Measurements from ENCODE around the gene KRTAP19-3.
"Not testable (repeated sequence)": the region's sequence is repeated elsewhere in the genome, so short reads cannot be mapped to it uniquely, and the experiment has no call there.

The KRTAP19-3 gene

DNA sequence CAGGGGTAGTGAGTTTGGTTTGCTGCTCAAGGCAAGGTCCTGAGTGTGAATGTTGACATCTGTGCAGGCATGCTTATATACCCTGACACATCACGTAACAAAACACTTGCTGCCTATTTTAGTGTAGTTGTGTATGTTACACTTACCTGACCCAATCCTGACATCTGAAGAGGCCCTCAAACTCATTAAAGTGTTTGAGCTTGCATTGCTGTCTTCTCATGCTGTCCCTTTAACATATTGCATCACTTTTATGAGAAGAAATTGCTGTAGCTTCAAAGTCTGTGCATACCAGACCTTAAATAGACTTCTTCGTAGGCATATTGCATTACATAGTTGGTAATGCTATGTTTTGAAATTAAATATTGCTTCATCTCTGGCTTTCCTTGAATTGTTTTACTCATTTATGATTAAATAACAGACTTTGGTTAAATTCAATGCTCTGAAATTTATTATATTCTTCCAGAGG, at the start of gene KRTAP19-3:
KRTAP19-3 (minus strand) TSS at position 51 of the 466 bp plus-strand sequence. CDS start 56 bp downstream, outside the sequence.
- no peak for DNase-seq

DNA sequence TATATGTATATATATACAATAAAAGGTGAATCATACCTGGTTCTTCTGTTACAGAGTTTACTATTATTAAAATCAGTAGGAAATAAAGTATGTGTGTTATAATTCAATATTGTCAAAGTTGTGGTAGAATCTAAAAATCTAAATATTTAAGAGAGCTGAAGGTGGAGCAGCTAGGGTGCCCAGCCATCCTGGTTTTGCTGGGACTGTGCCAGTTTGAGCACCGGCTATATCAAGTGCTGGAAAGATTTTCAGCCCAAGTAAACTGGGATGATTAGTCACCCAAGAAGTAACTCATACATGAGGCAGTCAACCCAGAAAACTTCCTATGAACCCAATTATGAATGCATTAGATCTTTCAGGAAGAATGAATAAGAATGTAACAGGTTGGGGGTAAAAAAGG, 27.1 kb upstream of the KRTAP19-3 start:
- DNase-seq: no peak

DNA sequence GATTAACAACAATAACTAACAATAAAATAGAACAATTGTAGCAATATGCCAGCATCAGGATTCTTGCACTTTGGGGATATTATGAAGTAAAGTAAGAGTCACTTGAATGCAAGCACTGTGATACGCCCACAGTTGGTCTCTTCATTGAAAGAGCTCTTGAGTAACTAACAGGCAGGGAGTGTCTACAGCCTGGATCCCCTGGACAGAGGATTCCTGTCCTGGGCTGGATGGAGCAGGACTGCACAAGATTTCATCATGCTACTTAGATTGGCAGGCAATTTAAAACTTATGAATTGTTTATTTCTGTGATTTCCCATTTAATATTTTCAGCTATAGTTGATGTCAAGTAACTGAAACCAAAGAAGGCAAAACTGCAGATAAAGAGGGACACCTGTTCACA, 23.9 kb upstream of the KRTAP19-3 start:
- DNase-seq: no peak

DNA sequence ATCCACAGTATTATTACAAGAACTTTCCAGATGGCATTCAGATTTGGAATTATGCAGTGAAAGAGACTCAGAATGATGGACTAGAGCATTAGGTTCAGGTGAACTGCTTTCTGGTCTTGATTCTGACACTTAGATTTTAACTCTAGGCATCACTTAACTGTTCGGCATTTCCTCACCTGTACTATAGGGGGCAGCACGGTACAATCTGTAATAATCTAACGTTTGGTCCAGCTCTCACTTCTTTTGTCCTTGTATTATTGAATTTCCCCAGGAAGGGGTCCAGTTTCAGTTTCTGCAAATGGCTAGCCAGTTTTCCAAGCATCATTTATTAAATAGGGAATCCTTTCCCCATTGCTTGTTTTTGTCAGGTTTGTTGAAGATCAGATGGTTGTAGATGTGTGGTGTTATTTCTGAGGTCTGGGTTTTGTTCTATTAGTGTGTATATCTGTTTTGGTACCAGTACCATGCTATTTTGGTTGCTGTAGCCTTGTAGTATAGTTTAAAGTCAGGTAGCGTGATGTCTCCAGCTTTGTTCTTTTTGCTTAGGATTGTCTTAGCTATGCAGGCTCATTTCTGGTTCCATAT, 13.9 kb upstream of the KRTAP19-3 start:
- not testable (repeated sequence) for DNase-seq

DNA sequence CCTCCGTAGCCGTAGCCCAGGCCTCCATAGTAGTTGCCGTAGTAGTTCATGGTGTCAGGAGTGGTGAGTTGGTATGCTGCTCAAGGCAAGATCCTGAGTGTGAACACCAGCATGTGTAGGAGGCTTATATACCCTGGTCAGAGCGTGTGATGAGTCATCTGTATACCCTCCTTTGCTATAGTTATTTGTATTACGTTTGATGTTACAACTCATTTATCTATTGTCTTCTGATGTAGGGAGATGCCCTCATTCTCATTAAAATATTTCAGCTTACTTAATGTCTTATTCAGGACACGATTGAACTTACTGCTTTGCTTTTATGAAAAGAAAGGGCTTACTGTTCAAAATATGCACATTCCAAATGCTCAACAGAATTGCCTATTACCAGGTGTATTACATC, 10.2 kb upstream of the KRTAP19-3 start, which contains the start of gene KRTAP19-5:
KRTAP19-5 (minus strand) TSS at position 101 of the 400 bp plus-strand sequence; CDS start at position 50, 51 bp downstream.
- no peak for DNase-seq

DNA sequence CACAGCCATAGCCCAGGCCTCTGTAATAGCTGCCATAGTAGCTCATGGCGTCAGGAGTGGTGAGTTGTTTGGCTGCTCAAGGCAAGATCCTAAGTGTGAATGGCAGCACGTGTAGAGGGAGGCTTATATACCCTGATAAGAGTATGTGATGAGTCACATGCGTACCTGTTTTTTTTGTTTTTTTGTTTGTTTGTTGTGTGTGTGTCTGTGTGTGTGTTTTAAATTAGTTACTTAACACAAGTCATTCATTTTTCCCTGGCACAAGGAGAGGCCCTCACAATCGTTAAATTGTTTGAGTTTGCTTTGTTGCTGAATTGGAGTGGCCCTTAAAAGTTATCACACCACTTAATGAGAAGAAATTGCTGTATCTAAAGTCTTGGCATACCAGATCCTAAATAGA, 5.3 kb upstream of the KRTAP19-3 start, which contains the start of gene KRTAP19-4:
KRTAP19-4 (minus strand) TSS at position 101 of the 400 bp plus-strand sequence; CDS start at position 46, 55 bp downstream.
- no peak for DNase-seq

DNA sequence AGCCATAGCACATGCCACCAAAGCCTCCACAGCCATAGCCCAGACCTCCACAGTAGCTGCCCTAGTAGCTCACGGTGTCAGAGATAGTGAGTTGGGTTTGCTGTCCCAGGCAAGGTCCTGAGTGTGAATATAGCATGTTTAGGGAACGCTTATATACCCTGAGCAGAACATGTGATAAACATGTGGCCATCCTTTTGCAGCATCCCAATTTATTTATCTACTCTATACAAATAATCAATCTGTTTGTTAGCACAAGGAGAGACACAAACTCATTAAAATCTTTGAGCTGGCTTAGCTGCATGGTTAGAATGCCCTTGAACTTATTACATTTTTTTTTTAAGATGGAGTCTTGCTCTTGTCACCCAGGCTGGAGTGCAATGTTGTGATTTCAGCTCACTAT, 4.5 kb downstream of the KRTAP19-3 start, which contains the start of gene KRTAP19-2:
KRTAP19-2 (minus strand) TSS at position 101 of the 400 bp plus-strand sequence; CDS start at position 13, 88 bp downstream.
- no peak for DNase-seq

DNA sequence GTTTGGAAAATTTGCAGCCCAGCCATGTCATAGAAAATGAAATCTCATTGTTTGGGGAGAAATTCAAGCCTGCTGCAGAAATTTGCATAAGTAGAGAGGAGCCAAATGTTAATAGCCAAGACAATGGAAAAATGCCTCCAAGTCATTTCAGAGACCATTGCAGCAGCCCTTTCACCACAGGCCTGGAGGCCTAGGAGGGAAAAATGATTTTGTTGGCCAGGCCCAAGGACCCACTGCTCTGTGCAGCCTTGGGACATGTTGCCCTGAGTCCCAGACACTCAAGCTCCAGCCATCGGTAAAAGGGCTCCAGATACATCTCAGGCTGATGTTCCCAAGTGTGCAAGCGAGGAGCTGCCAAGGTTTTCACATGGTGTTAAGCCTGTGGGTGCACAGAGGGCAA, 5.6 kb downstream of the KRTAP19-3 start:
- DNase-seq: no peak

DNA sequence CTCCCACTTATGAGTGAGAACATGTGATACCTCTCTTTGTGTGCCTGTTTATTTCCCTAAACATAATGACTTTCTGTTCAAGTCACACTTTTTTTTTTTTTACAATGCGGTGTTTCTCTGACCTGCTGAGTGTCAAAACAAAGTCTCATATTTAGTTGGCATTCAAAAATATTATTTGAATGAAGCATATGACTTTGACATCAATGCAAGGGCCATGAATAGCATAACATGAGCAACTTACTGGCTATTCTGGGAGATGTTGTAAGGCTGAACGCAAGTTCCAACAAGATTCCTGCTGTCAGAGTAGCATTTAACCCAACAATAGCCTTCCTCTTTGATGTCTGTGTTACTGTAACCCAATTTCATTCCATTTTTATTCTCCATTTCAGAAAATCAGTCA, 9.7 kb downstream of the KRTAP19-3 start:
- DNase-seq: no peak

DNA sequence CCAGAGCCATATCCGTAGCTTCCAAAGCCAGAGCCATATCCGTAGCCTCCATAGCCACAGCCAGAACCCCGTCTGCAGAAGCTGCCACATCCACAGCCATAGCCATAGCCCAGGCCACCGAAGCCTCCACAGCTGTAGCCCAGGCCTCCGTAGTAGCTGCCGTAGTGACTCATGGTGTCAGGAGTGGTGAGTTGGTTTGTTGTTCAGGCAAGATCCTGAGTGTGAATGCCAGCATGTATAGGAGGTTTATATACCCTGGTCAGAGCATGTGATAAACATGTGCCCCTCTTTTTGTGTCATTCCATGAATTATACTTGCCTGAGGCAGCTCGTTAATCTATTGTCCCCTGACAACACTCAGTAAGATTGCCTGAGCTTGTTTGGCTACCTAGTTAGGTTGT, 11.7 kb downstream of the KRTAP19-3 start, which contains the start of gene KRTAP19-1:
KRTAP19-1 (minus strand) TSS at position 223 of the 400 bp plus-strand sequence; CDS start at position 173, 50 bp downstream.
- DNase-seq: no peak

DNA sequence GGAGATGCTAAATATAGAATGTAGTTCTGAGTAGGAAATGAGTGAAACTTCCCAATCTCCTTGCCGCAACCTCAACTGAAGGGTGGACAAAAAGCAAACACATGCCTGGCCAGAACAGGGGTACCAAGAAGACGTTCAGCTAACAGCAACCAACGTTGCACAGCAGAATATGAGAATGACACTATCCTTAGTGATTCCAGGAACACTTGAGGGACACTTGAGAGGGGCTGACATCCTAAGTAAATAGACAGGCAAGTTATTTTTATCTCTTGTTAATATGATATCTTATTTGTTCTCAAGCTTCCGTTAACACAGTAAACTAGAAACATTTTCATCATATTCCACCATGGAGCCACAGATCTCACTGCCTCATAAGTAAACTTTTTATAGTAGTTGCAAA, 12.6 kb downstream of the KRTAP19-3 start:
- no peak for DNase-seq

DNA sequence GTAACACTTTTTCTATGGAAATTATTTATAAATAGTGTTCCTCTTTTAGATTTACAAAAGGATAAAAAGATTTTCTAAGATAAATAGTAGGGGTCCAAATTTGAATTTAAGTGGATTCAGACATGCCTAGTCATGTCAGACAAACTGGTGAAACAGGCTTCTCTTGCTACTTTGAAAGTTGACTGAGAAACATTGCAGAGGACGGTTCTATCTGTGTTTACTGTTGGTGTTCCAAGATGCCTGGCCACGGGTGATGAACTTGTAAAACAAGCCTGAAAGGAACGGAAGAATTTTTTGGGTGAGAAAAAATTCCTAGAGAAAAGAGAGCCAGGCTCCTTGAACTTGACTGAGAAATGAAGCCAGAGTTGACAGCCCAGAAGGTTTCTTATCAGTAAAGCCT, 13.8 kb downstream of the KRTAP19-3 start:
- DNase-seq: no peak

DNA sequence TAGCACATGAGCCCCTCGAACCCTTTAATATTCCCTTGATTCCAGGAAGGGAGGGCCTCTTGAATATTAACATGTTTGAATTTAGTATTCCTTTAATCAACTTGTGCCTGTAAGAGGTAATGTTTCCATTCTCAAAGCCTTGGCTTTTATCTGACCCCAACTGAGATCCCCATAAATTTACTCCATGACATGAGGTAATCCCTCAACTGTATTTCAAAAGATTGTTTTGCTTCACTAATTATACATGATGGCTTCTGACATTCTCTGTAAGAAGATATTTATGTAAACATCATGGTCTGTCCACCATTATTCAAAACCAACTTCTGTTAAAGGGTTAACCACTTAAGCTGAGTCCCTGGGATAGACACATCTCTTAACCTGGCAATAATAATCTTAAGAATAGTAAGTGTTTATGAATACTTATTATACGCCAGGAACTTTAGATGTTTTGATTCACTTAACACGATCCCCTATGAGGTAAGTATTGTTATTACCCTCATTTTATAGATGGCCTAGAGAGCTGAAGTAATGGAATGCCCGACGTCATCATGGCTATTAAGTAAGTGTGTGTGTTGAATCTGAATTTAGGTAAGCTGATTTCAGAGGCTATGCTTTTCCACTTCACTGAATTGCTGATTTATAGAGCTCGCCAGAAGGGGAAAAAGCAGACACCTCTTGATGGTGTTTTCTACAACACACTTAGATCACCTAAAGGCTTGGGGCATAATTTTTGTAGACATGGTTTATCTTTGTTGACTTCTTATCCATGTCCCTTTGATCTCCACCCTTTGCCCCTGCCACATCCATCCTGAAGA, 22.7 kb downstream of the KRTAP19-3 start:
- no peak for DNase-seq

DNA sequence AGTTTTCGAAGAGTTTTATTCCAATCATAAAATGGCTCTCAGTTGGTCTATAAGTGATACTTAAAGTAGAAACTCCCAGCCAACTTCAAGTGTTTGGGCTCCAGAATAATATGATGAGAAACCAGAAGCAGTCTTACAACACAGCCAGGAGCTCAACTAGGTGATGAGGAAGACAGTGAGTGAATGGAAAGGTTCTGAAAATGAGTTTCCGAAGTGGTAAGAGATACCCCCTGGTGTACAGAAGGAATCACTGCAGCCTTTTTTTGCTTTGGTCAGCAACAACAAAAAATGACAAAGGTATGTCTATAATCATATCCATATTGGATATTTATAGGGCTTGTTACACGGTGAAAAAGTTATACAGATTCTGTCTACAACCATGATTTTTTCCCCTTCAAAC, 28.1 kb downstream of the KRTAP19-3 start:
- DNase-seq: no peak

DNA sequence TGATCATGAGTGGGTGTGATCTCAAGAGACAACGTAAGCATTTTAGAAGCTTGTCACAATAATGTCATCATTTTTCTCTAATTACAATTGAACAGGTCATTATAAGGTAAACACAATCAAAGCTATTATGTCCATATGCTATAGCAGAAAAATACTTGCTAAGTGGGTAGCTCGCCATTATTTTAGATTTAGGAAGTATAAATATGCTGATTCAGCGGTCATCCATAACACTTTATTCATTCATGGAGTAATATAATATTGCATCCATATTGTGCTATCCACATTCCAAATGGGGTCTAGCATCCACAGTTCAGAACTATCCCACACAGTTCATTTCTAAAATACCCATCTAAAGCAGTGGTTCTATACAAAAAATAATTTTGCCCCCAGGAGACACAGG, 43.3 kb downstream of the KRTAP19-3 start:
- DNase-seq: no peak

DNA sequence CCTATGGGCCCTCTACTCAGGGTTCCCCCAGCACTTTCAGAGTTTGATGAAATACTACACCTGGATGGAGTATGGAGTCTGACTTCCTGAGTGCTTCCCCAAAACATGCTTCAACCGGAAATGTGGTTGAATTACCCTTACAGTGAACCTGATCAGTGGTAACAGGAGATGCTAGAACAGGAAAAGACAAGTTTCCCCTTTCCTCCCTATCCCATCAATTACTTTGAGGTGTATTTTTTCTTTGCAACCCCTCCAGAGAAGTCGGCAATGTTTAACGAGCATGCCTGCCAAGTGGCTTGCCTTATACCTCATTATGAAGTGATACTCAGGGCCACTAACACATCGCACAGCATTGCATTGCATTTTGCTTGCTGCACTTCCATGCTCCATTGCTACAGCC, 44.8 kb downstream of the KRTAP19-3 start:
- DNase-seq: no peak

DNA sequence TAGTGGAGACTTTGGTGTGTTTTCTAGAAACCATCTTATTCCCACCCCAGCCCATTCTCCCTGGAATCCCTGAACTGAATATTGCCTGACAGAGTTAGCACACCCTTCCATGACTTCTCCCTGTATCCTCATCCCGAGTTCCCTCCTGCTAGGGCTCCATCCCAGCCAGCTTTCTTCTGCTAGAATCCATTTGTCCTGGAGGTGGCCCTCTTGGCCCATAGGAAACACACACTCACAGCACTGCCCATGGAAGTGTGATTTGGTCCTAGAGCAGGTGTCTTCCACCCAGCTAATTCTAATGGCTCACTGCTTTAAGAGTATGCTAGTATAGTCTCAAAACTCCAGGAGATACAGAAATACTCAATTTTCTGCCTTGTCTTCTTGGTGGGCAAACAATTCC, 47.6 kb downstream of the KRTAP19-3 start:
- DNase-seq: no peak

DNA sequence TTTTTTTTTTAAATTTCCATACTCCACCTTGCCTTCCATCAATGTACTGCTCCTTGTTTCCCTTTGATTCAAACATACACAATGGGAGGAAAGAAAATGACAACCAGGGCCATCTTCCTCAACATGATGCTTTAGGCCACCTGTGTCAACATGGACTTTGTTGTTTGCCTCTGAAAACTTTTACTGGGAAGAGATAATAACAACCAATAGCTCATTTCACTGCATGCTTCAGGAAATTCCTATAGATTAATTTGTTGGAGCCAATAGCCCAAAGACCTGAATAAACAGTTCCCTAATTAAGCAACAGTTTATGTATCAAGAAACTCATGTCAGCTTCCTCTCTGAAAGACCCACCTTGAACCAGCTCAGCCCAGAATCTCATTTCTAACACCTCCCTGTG, 48.6 kb downstream of the KRTAP19-3 start:
- DNase-seq: no peak
